Measurements from ENCODE around the gene NOL4L.

DNA sequence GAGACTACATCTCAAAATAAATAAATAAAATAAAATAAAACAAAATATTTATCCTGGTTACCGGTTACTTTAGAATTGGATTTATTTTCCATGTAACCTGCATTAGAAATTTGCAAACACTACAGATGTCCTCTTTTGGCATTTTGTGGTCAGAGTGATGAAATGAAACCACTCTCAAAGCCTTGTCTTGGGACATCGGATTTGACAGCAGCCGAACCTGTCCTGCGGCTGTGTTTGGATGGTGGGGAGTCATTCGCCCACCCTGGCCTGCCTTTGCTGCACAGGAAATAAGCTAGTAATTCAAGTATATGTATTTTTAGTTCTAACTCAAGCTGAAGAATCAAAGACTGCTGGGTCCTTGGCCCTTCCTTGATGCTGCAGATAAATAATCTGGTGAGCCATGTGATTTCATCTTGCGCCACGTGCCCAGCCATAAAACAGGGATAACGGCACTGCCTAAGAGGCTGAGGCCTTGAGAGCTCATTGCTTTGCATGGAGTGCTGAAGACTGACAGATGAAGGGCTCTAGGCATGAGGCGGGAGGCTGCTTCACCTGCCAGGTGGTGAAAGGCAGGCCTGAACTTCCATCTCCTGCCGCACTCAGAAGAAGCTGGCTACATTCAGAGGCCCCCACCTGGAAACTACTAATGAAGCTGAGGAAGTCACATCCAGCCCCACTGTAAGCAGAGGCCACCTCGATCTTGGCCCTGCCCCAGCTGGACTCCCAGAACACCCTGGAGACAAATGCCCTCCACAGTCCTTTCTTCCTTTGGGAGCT lies 76.9 kb downstream of the NOL4L start:
- TF ChIP-seq EP300 (IDR thresholded peaks at IDR 0.05) = no peak
- TF ChIP-seq POLR2A (IDR thresholded peaks at IDR 0.05) = no peak

Data from suprapubic skin (tissue), 2 donors.